Endothelial cell of umbilical vein (primary cell): ENCODE data around the gene ZBTB20. TPM values are rescaled to one million over a fixed set of nuclear protein-coding genes. Genes with fewer than 3 reads are reported as not detected.

Experiments
- BruUV-seq: library from RNA; stranded (reverse); fragments of 400-500 nt; replicated peaks from 2 replicates; lab custom pipeline; 2021; lab: Mats Ljungman, UMichigan
- CTCF ChIA-PET: fragments of 300-600, 350-600 bp; sonication (Branson Sonifier 250); formaldehyde crosslinking; loops from one replicate; lab custom pipeline; 2021; ENCODE audit warnings: antibody characterized with exemption, inconsistent platforms; lab: Charles Lee
- POLR2A ChIA-PET: fragments of 300-600, 350-600 bp; sonication (Branson Sonifier 250); formaldehyde crosslinking; loops from one replicate; lab custom pipeline; 2021; ENCODE audit warnings: antibody characterized with exemption, inconsistent platforms; lab: Charles Lee
- DNase-seq: peaks from one replicate; pipeline ENCODE4 v3.0.0-alpha.2; 2011; ENCODE audit warnings: low read depth, low spot score
- FAIRE-seq: peaks from 2 replicates; lab custom pipeline; 2011; peaks lifted over from hg19 to GRCh38; lab: Jason Lieb, UNC
- H2AFZ ChIP-seq: 2 replicates; pipeline ENCODE4 v1.6.0; 2012; ENCODE audit warnings: low read depth, low read length, control low read depth, inconsistent platforms
- H3K27ac ChIP-seq: 2 replicates; pipeline ENCODE4 v1.5.1; 2011; ENCODE audit warnings: low read depth, mild to moderate bottlenecking, control low read depth, low read length, moderate library complexity; ENCODE audit not compliant: insufficient read depth
- H3K27me3 ChIP-seq, 2 experiments: 2 replicates each; pipeline versions ENCODE4 v1.6.0 to v1.6.1; 2011; ENCODE audit warnings: low read length in 2 of 2, mixed read lengths in 1 of 2; ENCODE audit not compliant: control insufficient read depth in 2 of 2, insufficient read depth in 2 of 2
- H3K36me3 ChIP-seq, 2 experiments: 2 replicates in 1 of 2; 3 replicates in 1 of 2; pipeline ENCODE4 v1.5.1; 2011; ENCODE audit warnings: low read length in 2 of 2, mild to moderate bottlenecking in 1 of 2, moderate library complexity in 1 of 2; ENCODE audit not compliant: control insufficient read depth in 2 of 2, insufficient read depth in 2 of 2; ENCODE audit errors: extremely low read depth in 1 of 2
- H3K4me1 ChIP-seq: 3 replicates; pipeline ENCODE4 v1.5.1; 2011; ENCODE audit warnings: mild to moderate bottlenecking, low read length; ENCODE audit not compliant: control insufficient read depth, insufficient read depth; ENCODE audit errors: extremely low read depth
- H3K4me2 ChIP-seq: 2 replicates; pipeline ENCODE4 v1.6.1; 2011; ENCODE audit warnings: low read length, control low read depth, mixed read lengths; ENCODE audit not compliant: insufficient read depth
- H3K4me3 ChIP-seq, 3 experiments: fragments of 200-600 bp in 1 of 3; sonication (generic), shearing (Covaris generic) in 1 of 3; replicated peaks in 1 of 3; 2 replicates each; pipeline ENCODE4 v1.5.1; 2011 to 2016; ENCODE audit warnings: control low read depth in 3 of 3, low read length in 3 of 3, mild to moderate bottlenecking in 2 of 3, inconsistent platforms in 1 of 3, low read depth in 1 of 3, moderate library complexity in 1 of 3; ENCODE audit not compliant: insufficient read depth in 1 of 3
- H3K79me2 ChIP-seq: 2 replicates; pipeline ENCODE4 v1.6.0; 2012; ENCODE audit warnings: low read length, inconsistent platforms; ENCODE audit not compliant: control insufficient read depth, insufficient read depth
- H3K9ac ChIP-seq: replicated peaks from 2 replicates; pipeline ENCODE3; 2011; ENCODE audit warnings: low read length, control low read depth; ENCODE audit not compliant: insufficient read depth; ENCODE audit errors: extremely low read depth
- H3K9me1 ChIP-seq: replicated peaks from 3 replicates; pipeline ENCODE4 v1.6.0; 2011; ENCODE audit warnings: mild to moderate bottlenecking, low read length; ENCODE audit not compliant: control insufficient read depth, insufficient read depth; ENCODE audit errors: extremely low read depth
- H3K9me3 ChIP-seq: replicated peaks from 2 replicates; pipeline ENCODE4 v1.5.1; 2012; ENCODE audit warnings: low read length, inconsistent platforms; ENCODE audit not compliant: control insufficient read depth, insufficient read depth
- H4K20me1 ChIP-seq: replicated peaks from 2 replicates; pipeline ENCODE3; 2011; ENCODE audit warnings: mild to moderate bottlenecking, low read length; ENCODE audit not compliant: control insufficient read depth, insufficient read depth; ENCODE audit errors: extremely low read depth
- CTCF ChIP-seq, 2 donors: IDR thresholded peaks; 1 replicate in 1 of 2; 2 replicates in 1 of 2; pipeline ENCODE4 v1.5.1; 2011; ENCODE audit warnings: low read length in 2 of 2, mild to moderate bottlenecking in 2 of 2, moderate library complexity in 2 of 2, control low read depth in 1 of 2, inconsistent platforms in 1 of 2, low read depth in 1 of 2; ENCODE audit not compliant: insufficient read depth in 1 of 2; ENCODE audit errors: extremely low read depth in 1 of 2
- EZH2 ChIP-seq: IDR thresholded peaks from 2 replicates; pipeline ENCODE4 v1.6.1; 2012; ENCODE audit warnings: borderline replicate concordance, low read depth, mild to moderate bottlenecking, moderate library complexity, low read length, inconsistent platforms; ENCODE audit not compliant: severe bottlenecking
- FOS ChIP-seq: IDR thresholded peaks from 2 replicates; pipeline ENCODE4 v1.6.1; 2011; ENCODE audit warnings: mild to moderate bottlenecking, low read length, moderate library complexity, borderline replicate concordance; ENCODE audit not compliant: insufficient read depth
- GATA2 ChIP-seq: IDR thresholded peaks from 2 replicates; pipeline ENCODE4 v1.7.0; 2011; ENCODE audit warnings: low read depth, mild to moderate bottlenecking, moderate library complexity, mixed read lengths, low read length; ENCODE audit not compliant: insufficient read length, insufficient read depth
- JUN ChIP-seq: IDR thresholded peaks from 2 replicates; pipeline ENCODE4 v1.6.1; 2011; ENCODE audit warnings: borderline replicate concordance, low read depth; ENCODE audit not compliant: insufficient read length, insufficient read depth
- MAX ChIP-seq: IDR thresholded peaks from 2 replicates; pipeline ENCODE4 v1.6.1; 2011; ENCODE audit not compliant: insufficient read depth, insufficient read length
- MYC ChIP-seq: IDR thresholded peaks from one replicate; pipeline ENCODE4 v1.6.1; 2011; ENCODE audit warnings: mild to moderate bottlenecking, low read depth, low read length
- POLR2A ChIP-seq: IDR thresholded peaks from 2 replicates; pipeline ENCODE4 v1.6.1; 2012; ENCODE audit warnings: low read depth, mild to moderate bottlenecking, control low read depth, low read length
- POLR2AphosphoS5 ChIP-seq: IDR thresholded peaks from 2 replicates; pipeline ENCODE4 v1.6.1; 2012; ENCODE audit warnings: low read depth, mild to moderate bottlenecking, control low read depth, low read length, moderate library complexity; ENCODE audit not compliant: insufficient read depth
- dilution Hi-C: fragments of 300-500 bp; cut with MboI; formaldehyde crosslinking; loops from one replicate; pipeline ENCODE4 v1.15.0; 2019; ENCODE audit warnings: low sequenced_read_pairs; ENCODE audit not compliant: extremely low pct_ligation_motif_present
- intact Hi-C: fragments of 100-400 bp; cut with micrococcal nuclease; formaldehyde crosslinking; loops from one replicate; pipeline ENCODE4 v1.10.0; 2022
- polyA plus RNA-seq, 4 experiments: library from polyadenylated mRNA; depleted of rRNA in 3 of 4; stranded (reverse) in 3 of 4; unstranded in 1 of 4; fragments of >200 nt; gene quantifications; 2 replicates each; pipeline versions ENCODE4 v1.2.1 to v1.2.3, GENCODE V29; 2011 to 2012; ENCODE audit warnings: missing spikeins in 1 of 4
- total RNA-seq: library from RNA; stranded (reverse); gene quantifications from 2 replicates; pipeline ENCODE4 v1.2.3, GENCODE V29; 2021

ZBTB20 gene
- total and polyA plus RNA-seq, 2 donors (not counting 3 experiments of a cell fraction or from before 2014, with no cell fraction given) = 2.1 to 20.5 TPM

GRCh38 chr3:114502204-114502603, 644.9 kb downstream of the ZBTB20 start:
- H3K4me2 ChIP-seq = no peak overlapping the region
- BruUV-seq = no TSS peak
- dilution Hi-C loops = no loop called here
- H3K27me3 ChIP-seq = no peaks in the 10 kb centered on the region
- no peaks in the 10 kb centered on the region for H3K79me2 ChIP-seq
- intact Hi-C loops = no loop called here
- no peak for DNase-seq
- H3K9me1 ChIP-seq = no peaks in the 10 kb centered on the region
- H3K9me3 ChIP-seq = no peaks in the 10 kb centered on the region
- TF ChIP-seq POLR2A = no peak
- no peak for TF ChIP-seq POLR2AphosphoS5
- TF ChIP-seq JUN = no peak
- TF ChIP-seq CTCF (IDR thresholded peaks at IDR 0.05; ENCODE audit: extremely low read depth in 1 of 2, insufficient read depth in 1 of 2, low read depth in 1 of 2, low read length in 2 of 2) = no peak
- no peak for TF ChIP-seq EZH2
- no peak for TF ChIP-seq FOS
- TF ChIP-seq MYC = no peak
- TF ChIP-seq GATA2 = no peak
- TF ChIP-seq MAX = no peak
- ChIA-PET CTCF (interaction anchor here (2.2 kb wide), 1 partner anchor 12 kb away, joined by 10 read pairs; no protein-coding TSS in a partner anchor), POLR2A (no interaction called here)
- no peak overlapping the region for H2AFZ ChIP-seq
- no peak overlapping the region for H3K4me3 ChIP-seq
- H4K20me1 ChIP-seq = no peaks in the 10 kb centered on the region
- peaks cover 7% of the 10 kb centered on the region for H3K4me1 ChIP-seq
- FAIRE-seq = no peak
- no peak overlapping the region for H3K27ac ChIP-seq
- no peak overlapping the region for H3K9ac ChIP-seq
- H3K36me3 ChIP-seq = no peaks in the 10 kb centered on the region
